Amygdala (tissue), 56 donors: Measurements from ENCODE around the gene UBL3.

ENCODE experiments used
- DNase-seq, 56 donors: peaks; one replicate each; lab custom pipeline; 2025; lab: John Stamatoyannopoulos, UW

The UBL3 gene

DNA sequence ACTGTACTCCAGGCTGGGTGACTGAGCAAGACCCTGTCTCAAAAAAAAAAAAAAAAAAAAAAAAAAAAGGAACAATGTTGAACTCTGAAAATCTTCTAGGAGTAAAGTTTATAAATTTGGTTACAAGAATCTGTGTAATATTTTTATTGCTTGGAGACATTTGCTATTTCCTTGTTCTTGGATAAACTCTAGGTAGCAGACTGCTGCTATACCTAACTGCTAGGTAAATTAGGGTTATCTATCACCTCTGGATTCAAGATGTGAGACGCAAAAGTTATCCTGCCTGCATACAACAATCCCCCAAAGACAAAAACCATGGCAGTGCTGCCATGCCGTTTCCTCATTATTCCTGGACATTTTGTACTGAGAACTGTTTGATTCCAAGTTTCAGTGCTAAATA, 33.7 kb downstream of the UBL3 start:
- no peak for DNase-seq

DNA sequence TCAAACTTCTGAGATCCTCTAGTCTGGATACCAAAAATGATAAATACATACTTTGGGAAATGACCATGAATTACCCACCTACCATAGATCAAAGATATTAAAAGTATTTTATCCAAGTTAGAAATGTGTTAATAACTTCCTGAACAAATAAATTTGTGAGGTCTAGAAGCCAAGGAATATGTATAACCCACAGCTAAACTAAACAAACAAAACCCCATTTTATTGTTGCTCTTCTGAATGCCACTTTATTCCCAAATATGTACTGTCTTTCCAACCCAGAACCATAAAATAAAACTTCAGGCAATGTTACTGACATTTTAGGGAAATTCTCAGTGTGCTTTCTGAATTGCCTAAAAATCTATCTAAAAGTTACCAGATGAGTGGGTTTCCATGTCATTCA, 35.1 kb downstream of the UBL3 start:
- no peak for DNase-seq

DNA sequence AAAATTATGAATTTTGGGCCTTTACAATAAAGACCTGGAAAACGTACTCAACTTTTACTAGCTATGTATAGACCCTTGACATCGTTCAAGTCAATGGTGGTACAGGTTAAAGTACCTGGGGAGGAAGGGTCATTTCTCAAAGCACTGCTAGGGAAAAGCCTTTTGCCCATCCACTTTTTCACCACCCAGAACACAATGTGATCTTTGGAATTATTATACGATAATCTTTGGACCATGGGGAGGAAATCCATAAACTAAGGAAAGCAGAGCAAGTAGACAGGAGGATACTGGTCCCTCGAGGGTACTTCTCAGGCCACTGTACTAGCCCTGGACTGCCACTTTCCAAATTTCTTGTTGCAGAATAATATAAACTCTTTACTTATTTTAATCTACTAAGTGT, 39.5 kb downstream of the UBL3 start:
- DNase-seq: no peak

DNA sequence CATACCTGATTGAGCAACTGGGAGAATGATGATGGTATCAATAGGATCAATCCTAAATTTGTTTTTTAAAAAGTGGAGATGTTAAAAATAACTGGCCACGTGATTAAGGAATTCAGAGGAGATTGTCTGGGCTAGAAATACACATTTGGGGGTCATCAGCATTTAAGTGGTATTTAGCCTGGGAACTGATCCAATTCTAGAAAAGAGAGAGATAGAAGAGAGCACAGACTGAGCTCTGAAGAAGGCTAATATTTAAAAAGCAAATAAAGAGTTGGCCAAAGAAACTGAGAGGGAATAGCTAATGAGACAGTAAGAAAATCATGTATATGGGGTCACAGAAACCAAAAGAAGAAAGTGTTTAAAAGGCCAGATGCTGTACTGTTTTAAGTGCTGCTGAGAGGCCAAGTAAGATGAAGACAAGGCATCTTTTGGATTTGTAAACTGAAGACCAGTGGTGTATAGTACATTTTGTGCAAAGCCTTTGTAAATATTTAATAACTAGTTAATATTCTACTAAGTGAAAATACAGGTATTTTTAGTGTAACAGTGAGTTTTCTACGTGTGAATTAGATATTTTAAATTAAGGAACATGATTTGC, 40.2 kb downstream of the UBL3 start:
- no peak for DNase-seq

DNA sequence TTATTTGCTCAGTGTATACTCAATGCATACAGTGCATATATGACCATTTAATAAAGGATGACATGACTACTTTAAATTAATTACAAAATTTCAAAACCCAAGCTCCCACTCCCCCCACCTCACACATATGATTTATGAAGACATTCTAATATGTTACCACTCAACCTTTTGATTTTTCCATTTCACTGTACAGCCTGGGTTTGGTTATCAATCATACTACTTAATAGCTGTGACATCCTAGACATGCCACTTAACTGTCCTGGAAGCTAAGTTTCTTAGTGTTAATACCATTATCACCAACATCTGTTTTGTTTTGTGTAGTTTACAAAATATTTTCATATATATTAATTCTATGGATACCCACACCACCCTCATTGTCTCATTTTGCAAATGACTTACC, 42.2 kb downstream of the UBL3 start:
- no peak for DNase-seq

DNA sequence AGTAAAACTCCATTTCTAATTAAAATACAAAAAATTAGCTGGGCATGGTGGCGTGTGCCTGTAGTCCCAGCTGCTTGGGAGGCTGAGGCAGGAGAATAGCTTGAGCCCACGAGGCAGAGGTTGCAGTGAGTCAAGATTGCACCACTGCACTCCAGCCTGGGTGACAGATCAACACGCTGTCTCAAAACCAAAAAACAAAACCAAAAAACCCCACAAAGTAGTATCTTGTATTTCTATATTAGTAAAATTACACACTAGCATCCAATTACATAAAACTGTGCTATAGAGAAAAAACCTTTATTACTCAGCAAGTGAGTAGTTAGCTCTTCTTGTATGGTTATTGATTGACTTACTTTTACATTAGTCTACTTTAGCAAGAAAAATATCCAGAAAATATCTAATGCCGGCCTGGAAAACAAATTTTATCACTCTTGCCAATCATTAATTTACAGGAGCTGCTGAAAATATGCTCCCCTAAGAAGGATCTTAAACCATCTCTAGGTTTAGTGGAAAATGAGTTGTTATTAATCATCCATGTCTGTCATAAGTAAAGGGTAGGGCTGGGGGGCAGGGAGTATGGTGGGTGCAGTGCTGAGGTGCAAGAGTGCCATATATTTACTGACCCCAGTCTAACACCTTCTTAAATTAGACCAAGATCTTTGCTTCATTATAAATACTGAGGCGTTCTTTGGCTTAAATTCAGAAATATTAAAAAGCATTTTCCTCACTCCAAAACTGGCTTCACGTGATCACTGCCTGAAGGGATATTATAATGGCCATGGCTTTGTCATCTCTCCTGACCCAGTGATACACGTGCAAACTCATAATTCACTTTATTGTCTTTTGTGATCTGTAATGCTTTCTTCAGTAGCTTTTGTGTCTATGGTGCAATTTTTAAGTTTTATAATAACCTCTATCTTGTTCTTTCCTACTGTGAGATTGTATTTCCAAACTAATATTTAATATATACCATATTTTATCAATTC, 44.1 kb downstream of the UBL3 start:
- DNase-seq: no peak

DNA sequence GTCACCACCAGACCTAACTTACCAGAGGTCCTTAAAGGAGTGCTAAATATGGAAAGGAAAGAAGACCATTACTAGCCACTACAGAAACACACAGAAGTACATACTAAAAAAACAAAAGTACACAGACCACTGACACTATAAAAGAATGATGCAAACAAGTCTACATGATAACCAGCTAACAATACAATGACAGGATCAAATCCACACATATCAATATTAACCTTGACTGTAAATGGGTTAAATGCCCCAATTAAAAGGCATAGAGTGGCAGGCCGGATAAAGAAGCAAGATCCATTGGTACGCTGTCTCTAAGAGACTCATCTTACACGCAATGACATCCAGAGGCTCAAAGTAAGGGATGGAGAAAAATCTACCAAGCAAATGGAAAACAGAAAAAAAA, 47.2 kb downstream of the UBL3 start:
- DNase-seq: no peak

DNA sequence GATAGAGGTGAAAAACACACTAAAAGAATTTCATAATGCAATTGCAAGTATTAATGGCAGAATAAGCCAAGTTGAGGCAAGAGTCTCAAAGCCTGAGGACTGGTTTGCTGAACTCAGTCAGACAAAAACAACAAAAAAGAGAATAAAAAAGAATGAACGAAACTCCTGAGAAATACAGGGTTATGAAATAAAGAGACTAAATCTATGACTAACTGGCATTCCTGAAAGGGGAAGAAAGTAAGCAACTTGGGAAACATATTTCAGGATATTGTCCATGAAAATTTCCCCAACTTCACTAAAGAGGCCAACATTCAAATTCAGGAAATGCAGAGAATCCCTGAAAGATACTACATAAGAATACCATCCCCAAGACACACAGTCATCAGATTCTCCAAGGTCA, 47.8 kb downstream of the UBL3 start:
- no peak for DNase-seq

DNA sequence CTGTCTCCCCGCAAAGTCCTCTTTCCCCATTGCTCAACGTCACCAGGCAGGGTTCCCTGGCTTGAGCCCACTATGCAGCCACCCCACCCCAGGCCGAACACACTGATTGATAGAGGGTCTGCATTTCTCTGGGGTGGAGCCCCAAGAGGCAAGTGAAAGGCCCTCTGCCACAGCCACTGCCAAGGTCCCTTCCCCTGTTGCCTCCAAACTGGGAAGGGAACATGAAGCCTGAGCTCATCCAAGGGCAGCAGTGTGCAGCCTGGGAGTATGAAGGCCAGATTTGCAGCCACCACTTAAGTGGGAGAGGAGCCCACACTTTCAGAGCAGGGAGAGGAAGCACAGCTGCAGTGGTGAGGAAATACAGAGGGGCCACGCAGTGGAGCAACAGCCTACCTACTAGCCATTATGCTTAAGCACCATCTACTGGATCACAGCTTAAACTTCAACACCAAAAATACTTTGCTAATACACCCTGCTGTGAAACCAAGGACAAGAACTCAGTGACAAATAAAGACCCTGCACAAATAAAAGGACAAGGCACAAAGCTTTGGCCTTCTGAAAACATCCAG, 48.6 kb downstream of the UBL3 start:
- no peak for DNase-seq

DNA sequence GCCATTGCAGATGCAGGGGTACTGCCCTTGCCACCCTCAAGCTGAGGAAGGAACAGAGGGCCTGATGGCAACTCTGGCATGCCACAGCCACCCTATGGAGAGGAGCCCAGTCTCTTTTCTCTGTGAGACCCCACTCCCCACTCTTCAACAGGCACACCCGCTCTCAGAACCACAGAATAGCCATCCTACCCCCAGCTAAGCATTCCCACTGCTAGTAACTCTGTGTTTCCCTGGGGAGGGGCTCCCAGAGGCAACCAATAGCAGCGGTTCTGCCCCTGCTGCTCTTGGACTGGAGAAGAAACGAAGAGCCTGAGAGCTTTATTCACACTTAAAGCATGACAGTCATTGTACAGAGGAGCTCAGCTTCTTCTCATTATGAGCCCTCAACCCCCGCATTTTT, 49.3 kb downstream of the UBL3 start:
- DNase-seq: no peak

DNA sequence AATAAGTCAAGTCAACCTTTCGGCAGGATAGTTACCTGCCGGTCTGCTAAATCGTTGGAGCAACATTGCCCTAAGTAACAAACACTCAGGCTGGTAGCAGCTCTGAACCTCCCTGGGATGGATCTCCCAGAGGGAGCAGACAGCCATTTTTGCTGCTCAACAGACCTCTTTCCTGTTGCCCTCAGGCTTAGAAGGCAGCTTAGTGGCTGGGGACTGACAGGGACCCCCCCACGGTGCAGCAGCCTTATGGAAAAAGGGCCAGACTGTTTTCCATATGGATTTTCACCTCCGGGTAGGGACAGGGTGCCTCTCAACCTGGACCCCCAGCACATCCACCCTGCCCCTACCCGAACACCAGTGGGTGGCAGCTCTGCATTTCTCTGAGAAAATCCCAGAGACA, 49.7 kb downstream of the UBL3 start:
- no peak for DNase-seq

DNA sequence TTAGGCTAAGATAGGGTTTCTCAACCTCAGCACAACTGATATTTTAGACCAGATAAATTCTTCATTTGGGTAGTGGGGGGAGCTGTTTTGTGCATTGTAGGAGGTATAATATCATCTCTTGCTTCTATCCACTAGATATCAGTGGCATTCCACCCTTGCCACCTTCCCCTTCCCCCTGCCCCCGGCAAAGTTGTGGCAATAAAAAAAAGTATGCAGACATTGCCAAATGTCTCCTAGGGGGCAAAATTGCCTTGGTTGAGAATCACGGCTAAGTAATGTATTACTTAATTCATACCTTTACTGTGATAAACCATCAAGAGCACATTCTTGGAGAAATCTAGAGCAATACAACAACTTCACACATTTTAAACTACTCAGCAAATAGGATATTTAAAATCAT, 51.4 kb downstream of the UBL3 start:
- DNase-seq: no peak

DNA sequence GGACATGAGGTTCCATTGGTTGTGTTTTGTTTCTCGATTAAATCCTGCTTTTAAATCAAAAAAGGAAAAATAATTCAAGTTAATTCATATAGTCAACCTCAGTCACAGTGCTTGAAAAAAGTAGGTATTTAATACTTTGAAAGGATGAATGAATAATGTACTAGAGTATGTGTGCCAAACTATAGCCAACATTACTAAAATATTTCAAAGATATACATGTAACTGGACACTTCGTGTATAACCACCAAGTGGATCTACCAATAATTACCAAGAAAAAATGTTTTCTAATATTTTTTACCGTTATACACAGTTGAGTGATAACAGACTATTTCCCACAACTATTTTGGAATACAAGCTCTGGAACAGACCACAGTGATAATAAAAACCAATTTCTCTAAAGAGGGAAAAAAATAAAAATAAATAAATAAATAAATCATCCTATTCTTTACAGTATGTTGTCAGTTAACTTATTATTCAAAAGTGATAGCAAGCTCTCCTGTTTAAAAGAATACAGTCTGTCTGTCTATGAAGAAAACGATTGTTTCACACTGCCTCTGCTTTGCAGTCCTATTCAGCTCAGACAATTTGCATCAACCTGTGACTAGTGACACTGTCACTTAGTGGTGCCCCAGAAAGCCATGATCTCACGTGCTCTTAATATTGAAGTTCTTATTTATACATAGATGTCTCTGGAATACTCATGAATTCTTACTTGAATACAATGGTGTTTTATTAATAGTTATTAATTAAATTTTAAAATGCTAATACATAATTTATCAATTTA, 58.2 kb downstream of the UBL3 start:
- DNase-seq: no peak

DNA sequence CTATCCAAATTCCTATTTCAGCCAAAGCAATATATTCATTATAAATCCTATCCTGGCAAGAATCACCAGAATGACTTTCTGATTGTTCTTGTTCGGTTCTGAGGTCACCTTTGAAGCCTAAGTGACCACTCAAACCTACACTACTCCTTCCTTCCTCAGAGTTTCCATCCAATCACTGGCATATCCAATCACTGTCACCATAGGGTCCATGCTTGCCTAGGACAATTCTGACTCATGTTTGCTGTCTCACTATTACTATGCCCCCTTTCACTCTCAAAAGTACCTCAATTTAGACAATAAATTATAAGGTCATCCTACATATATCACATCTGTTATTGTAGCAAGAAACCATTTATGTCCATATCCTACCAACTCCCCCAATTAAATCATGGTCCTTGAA, 58.9 kb downstream of the UBL3 start:
- no peak for DNase-seq

DNA sequence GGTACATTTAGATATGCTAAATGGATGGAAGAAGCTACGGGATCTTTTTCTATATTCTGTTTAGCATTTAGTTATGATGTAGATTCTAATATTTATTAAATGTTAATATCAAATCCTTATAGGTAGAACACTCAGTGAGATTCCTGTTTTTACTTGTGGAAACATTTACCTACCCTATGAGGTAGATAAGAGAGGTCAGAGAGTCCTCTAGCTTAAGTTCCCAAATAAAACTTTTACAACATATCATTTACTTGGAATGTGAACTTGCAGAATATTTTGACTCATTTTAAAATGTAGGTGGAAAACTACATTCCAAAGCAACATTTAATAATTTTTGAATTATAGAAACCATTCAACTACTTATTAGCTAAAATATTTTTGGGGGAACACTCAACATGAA, 63.7 kb downstream of the UBL3 start:
- DNase-seq: no peak

DNA sequence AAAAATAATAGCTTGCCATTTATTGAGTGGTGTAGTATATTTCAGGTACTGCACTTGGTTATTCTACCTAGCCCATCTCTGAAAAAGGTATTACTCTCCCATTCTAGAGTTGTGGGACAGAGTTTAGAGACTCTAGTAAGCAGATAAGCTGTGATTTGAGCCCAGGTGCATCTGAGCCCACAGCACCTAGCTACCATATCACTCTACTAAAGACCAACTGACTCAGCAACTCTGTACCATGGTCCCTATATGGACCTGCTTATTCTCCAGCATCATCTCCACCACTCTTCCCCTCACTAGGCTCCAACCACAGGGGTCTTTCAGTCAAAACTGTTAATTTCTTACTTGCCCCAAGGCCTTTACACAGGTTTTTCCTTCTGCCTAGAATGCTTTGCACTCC, 64.4 kb downstream of the UBL3 start:
- DNase-seq: no peak

DNA sequence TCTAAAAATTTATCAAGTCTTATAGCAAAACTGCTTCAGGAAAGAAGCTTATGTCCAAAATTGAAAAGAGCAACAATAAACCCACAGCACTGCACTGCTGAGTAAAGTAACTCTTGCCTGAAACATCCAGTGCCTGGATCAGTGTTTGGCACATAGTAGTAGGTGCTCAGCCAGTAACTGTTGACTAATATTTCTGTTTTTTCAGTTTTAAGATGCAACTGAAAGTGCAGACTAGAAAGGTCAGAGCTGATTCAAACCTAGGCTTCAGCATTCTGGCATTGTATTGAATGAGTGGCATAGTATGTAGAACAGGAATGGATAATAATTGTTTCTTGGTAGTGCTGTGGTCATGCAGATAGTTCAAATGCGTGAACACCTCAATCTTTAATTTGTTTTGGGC, 67.6 kb downstream of the UBL3 start:
- no peak for DNase-seq

DNA sequence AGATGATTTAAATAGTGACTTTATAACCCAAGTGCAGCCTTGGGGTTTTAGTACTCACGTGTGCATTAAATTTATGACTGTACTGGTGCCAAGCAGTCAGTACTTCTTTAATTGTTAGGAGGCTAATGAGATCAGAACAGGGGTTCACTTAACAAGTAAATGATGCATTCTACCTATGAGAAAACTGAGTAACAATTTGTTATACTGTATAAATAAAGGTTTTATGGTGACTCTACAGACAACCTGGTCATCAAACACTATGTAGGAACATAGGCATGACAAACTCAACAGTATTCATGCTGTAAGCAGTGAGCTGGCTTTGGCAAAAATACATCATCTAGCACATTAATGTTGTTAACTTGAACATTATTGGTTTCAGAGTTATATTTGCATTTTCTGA, 75.6 kb downstream of the UBL3 start:
- DNase-seq: no peak

DNA sequence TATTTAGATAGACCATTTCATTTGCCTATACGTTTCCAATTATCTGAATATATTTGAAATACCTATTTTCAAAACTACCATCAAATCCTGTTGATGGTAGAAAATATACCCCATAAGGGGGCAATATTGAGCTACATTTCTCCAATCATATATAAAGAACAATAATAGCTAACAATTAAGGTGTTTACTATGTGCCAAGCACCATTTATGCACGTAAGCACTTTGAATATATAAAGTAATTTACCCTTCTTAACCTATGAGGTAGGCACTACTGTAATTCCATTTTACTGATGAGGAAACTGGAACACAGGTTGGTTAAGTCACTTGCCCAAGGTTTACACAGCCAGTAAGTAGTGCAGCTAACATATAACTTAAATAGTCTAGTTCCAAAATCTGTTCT, 79.2 kb downstream of the UBL3 start:
- no peak for DNase-seq

DNA sequence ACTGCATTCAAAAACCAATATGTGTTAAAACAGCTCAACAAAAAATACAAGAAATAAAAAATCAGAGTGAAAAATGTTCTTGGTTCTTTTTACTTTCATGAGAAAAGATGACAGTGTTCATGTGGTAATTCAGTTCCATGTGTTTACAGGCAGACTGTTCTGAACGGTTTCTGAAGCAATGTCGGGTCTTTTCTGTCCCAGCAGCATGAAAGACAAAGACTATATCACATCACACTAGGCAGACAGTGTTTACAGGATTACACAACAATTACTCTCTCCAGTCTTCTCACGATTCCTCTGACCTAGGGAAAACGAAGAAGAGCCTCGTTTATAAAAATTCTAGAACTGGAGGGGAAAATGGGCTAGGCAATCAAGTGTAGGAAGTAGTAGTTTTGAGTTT, 83.4 kb downstream of the UBL3 start:
- DNase-seq: peak in 3 of 56 donors; percentile 6 to 28 (median 28)
